H1 (cell line): Measurements from ENCODE around the gene MATN1.

Experiments
- CBX5 ChIP-seq: fragments of 300-800, 300-1000 bp; sonication (generic); IDR thresholded peaks from 2 replicates; pipeline ENCODE4 v1.7.1; 2016; ENCODE audit warnings: antibody characterized with exemption, low read length, low read depth
- CEBPB ChIP-seq: IDR thresholded peaks from 2 replicates; pipeline ENCODE4 v1.6.1; 2012; ENCODE audit warnings: low read depth, low read length
- GABPA ChIP-seq: IDR thresholded peaks from 2 replicates; pipeline ENCODE4 v1.6.1; 2011; ENCODE audit warnings: mild to moderate bottlenecking, low read length, moderate library complexity, borderline replicate concordance; ENCODE audit not compliant: insufficient read depth
- HDAC6 ChIP-seq: IDR thresholded peaks from one replicate; pipeline ENCODE4 v1.7.1; 2012; ENCODE audit warnings: low read depth, mild to moderate bottlenecking, inconsistent platforms, low read length, moderate library complexity
- PHF8 ChIP-seq: fragments of 200-600 bp; sonication (generic); conservative IDR thresholded peaks from 2 replicates; pipeline ENCODE4 v1.7.1; 2012; ENCODE audit warnings: low read depth, mild to moderate bottlenecking, inconsistent platforms, low read length, moderate library complexity
- POLR2A ChIP-seq, 2 experiments: IDR thresholded peaks; 1 replicate in 1 of 2; 2 replicates in 1 of 2; pipeline ENCODE4 v1.6.1; 2011; ENCODE audit warnings: low read depth in 2 of 2, low read length in 2 of 2, mild to moderate bottlenecking in 2 of 2; ENCODE audit errors: control extremely low read depth in 1 of 2
- POLR2AphosphoS5 ChIP-seq: IDR thresholded peaks from 2 replicates; pipeline ENCODE4 v1.6.1; 2011; ENCODE audit warnings: low read depth, low read length
- TAF7 ChIP-seq: optimal IDR thresholded peaks from 2 replicates; pipeline ENCODE3; 2011; ENCODE audit warnings: low read depth, mild to moderate bottlenecking, inconsistent platforms, low read length, moderate library complexity, borderline replicate concordance
- TEAD4 ChIP-seq: IDR thresholded peaks from 2 replicates; pipeline ENCODE4 v1.6.1; 2012; ENCODE audit warnings: low read depth, low read length, inconsistent platforms, mixed read lengths
- ZNF274 ChIP-seq: IDR thresholded peaks from 2 replicates; pipeline ENCODE4 v1.7.0; 2012; ENCODE audit warnings: low read length, borderline replicate concordance; ENCODE audit errors: extremely low read depth
- TF ChIP-seq, protein P1 (sequence below), 3 experiments: IDR thresholded peaks; 1 replicate in 2 of 3; 2 replicates in 1 of 3; pipeline versions ENCODE4 v1.5.1 to v1.6.1; 2011; ENCODE audit warnings: low read length in 3 of 3, mild to moderate bottlenecking in 3 of 3, inconsistent platforms in 2 of 3, low read depth in 1 of 3, moderate library complexity in 1 of 3; ENCODE audit not compliant: insufficient read depth in 1 of 3; ENCODE audit errors: control extremely low read depth in 1 of 3
- TF ChIP-seq, protein P2 (sequence below): IDR thresholded peaks from 2 replicates; pipeline ENCODE4 v1.6.1; 2012; ENCODE audit warnings: inconsistent platforms

DNA sequence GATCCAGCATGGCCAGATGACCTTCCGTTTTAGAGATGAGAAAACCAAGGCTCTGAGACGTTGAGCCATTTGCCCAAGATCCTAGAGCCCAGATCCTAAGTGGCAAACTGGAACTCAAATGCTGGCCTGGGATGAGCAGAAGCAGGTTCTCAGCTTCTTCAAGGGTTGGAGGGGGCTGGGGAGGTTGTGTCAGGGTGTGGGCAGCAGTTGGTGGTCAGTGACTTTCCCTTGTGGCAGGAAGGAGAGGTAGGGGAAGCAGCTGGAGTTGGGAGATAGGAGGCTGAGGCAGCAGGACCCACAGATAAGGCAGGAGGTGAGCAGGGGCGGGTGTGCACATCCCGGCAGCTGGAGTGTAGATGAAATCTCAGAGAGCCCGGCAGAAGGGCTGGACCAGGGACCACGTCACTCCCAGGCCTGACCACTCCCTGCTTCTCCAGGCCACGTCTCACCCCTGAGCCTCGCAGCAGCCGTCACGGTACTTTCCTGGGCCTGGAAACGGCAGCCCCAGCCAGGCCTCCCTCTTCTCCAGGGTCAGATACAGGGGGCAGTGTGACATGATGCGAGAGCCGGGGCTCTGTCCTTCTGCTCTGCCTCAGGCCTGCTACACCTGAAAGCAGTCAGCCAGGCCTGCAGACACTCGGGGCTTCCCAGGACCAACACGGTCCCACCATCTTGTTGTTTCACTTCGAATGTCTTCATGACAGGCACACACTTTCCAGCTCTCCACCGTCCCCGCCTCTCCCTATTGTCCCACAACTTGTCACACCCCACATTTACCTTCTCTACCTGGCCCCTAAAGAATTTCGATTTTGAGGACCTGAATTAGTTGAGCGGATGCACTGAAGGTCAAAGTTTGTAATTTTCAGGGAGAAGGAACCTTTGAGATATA is 45.7 kb upstream of the MATN1 start:
- TF ChIP-seq, protein P1, sequence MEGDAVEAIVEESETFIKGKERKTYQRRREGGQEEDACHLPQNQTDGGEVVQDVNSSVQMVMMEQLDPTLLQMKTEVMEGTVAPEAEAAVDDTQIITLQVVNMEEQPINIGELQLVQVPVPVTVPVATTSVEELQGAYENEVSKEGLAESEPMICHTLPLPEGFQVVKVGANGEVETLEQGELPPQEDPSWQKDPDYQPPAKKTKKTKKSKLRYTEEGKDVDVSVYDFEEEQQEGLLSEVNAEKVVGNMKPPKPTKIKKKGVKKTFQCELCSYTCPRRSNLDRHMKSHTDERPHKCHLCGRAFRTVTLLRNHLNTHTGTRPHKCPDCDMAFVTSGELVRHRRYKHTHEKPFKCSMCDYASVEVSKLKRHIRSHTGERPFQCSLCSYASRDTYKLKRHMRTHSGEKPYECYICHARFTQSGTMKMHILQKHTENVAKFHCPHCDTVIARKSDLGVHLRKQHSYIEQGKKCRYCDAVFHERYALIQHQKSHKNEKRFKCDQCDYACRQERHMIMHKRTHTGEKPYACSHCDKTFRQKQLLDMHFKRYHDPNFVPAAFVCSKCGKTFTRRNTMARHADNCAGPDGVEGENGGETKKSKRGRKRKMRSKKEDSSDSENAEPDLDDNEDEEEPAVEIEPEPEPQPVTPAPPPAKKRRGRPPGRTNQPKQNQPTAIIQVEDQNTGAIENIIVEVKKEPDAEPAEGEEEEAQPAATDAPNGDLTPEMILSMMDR (IDR thresholded peaks at IDR 0.05; ENCODE audit: control extremely low read depth in 1 of 3, insufficient read depth in 1 of 3, low read depth in 1 of 3, low read length in 3 of 3), result no peak
- TF ChIP-seq ZNF274 (no peak), PHF8 (no peak), TAF7 (no peak), CEBPB (no peak), TEAD4 (no peak), POLR2A (IDR thresholded peaks at IDR 0.05; ENCODE audit: control extremely low read depth in 1 of 2, low read depth in 2 of 2, low read length in 2 of 2) (no peak), GABPA (no peak), POLR2AphosphoS5 (no peak), CBX5 (no peak), HDAC6 (no peak)
- TF ChIP-seq, protein P2, sequence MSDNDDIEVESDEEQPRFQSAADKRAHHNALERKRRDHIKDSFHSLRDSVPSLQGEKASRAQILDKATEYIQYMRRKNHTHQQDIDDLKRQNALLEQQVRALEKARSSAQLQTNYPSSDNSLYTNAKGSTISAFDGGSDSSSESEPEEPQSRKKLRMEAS, result no peak
